Neural cell (in vitro differentiated cells): ENCODE results near the gene GSE1. TPM values are rescaled to one million over a fixed set of nuclear protein-coding genes. Genes with fewer than 3 reads are reported as not detected.

ENCODE experiments used
- H2AFZ ChIP-seq: fragments of 200-600, 300-800 bp; sonication (generic), shearing (Covaris generic); 2 replicates; pipeline ENCODE4 v1.6.0; 2014; ENCODE audit warnings: low read depth, mild to moderate bottlenecking, antibody characterized with exemption, low read length, moderate library complexity
- H3F3A ChIP-seq: fragments of 200-600 bp; shearing (Covaris generic); 2 replicates; pipeline ENCODE4 v1.6.1; 2016; ENCODE audit warnings: mild to moderate bottlenecking, moderate library complexity, mixed read lengths, antibody characterized with exemption, low read length; ENCODE audit not compliant: insufficient read depth, poor library complexity, severe bottlenecking
- H3K27ac ChIP-seq: fragments of 200-600, 300-800 bp; sonication (generic), shearing (Covaris generic); 2 replicates; pipeline ENCODE4 v1.5.1; 2014; ENCODE audit warnings: mild to moderate bottlenecking, low read length, moderate library complexity
- H3K27me3 ChIP-seq: fragments of 300-800, 200-600 bp; sonication (generic), shearing (Covaris generic); 2 replicates; pipeline ENCODE4 v1.6.0; 2014; ENCODE audit warnings: mild to moderate bottlenecking, low read depth, low read length, moderate library complexity; ENCODE audit not compliant: insufficient read depth
- H3K36me3 ChIP-seq: fragments of 300-800, 200-600 bp; sonication (generic), shearing (Covaris generic); 2 replicates; pipeline ENCODE4 v1.5.1; 2014; ENCODE audit warnings: mild to moderate bottlenecking, antibody characterized with exemption, low read length, moderate library complexity; ENCODE audit not compliant: insufficient read depth
- H3K4me2 ChIP-seq: fragments of 300-800, 200-600 bp; sonication (generic), shearing (Covaris generic); 2 replicates; pipeline ENCODE4 v1.6.0; 2014; ENCODE audit warnings: mild to moderate bottlenecking, low read length
- H3K4me3 ChIP-seq: fragments of 300-800, 200-600 bp; sonication (generic), shearing (Covaris generic); 2 replicates; pipeline ENCODE4 v1.5.1; 2014; ENCODE audit warnings: mild to moderate bottlenecking, low read length, moderate library complexity
- H3K79me2 ChIP-seq: fragments of 200-600 bp; shearing (Covaris generic); replicated peaks from 2 replicates; pipeline ENCODE4 v1.6.0; 2014; ENCODE audit warnings: mild to moderate bottlenecking, low read length, moderate library complexity; ENCODE audit not compliant: insufficient read depth
- H3K9ac ChIP-seq: fragments of 300-800, 200-600 bp; sonication (generic), shearing (Covaris generic); 2 replicates; pipeline ENCODE4 v1.6.1; 2016; ENCODE audit warnings: mild to moderate bottlenecking, low read length, mixed read lengths
- H3K9me2 ChIP-seq: fragments of 200-600 bp; shearing (Covaris generic); 2 replicates; pipeline ENCODE4 v1.6.1; 2016; ENCODE audit warnings: mild to moderate bottlenecking, low read length, mixed read lengths; ENCODE audit not compliant: insufficient read depth
- H3K9me3 ChIP-seq: fragments of 200-600, 300-800 bp; sonication (generic), shearing (Covaris generic); 2 replicates; pipeline ENCODE4 v1.6.1; 2016; ENCODE audit warnings: mild to moderate bottlenecking, mixed run types, low read length, moderate library complexity, mixed read lengths
- H4K20me1 ChIP-seq: fragments of 200-600 bp; shearing (Covaris generic); 2 replicates; pipeline ENCODE4 v1.6.1; 2016; ENCODE audit warnings: mild to moderate bottlenecking, mixed run types; ENCODE audit not compliant: insufficient read depth
- CTCF ChIP-seq: fragments of 450-650 bp; IDR thresholded peaks from 2 replicates; pipeline ENCODE4 v1.5.1; 2014; ENCODE audit warnings: antibody characterized with exemption, mild to moderate bottlenecking, moderate library complexity; ENCODE audit not compliant: poor library complexity, severe bottlenecking
- EP300 ChIP-seq: fragments of 450-650 bp; conservative IDR thresholded peaks from 2 replicates; pipeline ENCODE4 v1.6.1; 2014; ENCODE audit warnings: antibody characterized with exemption, mild to moderate bottlenecking, moderate library complexity; ENCODE audit not compliant: poor library complexity, severe bottlenecking
- EZH2 ChIP-seq: fragments of 200-600, 300-800 bp; shearing (Covaris generic), sonication (generic); IDR thresholded peaks from 2 replicates; pipeline ENCODE4 v1.6.1; 2014; ENCODE audit warnings: antibody characterized with exemption, low read length, borderline replicate concordance, mild to moderate bottlenecking; ENCODE audit not compliant: insufficient read depth, poor library complexity, severe bottlenecking
- MXI1 ChIP-seq: fragments of 450-650 bp; conservative IDR thresholded peaks from 2 replicates; pipeline ENCODE4 v1.6.1; 2014; ENCODE audit warnings: antibody characterized with exemption, mild to moderate bottlenecking; ENCODE audit not compliant: poor library complexity, severe bottlenecking
- POLR2AphosphoS5 ChIP-seq: IDR thresholded peaks from 2 replicates; pipeline ENCODE4 v1.6.1; 2012
- RAD21 ChIP-seq: fragments of 450-650 bp; conservative IDR thresholded peaks from 2 replicates; pipeline ENCODE4 v1.6.1; 2014; ENCODE audit warnings: antibody characterized with exemption, mild to moderate bottlenecking, moderate library complexity
- SMC3 ChIP-seq: fragments of 450-650 bp; conservative IDR thresholded peaks from 2 replicates; pipeline ENCODE4 v1.6.1; 2014; ENCODE audit warnings: antibody characterized with exemption, mild to moderate bottlenecking, moderate library complexity; ENCODE audit not compliant: poor library complexity
- TAF1 ChIP-seq: IDR thresholded peaks from 2 replicates; pipeline ENCODE4 v1.6.1; 2012; ENCODE audit warnings: low read depth
- polyA plus RNA-seq: library from polyadenylated mRNA; depleted of rRNA; stranded (reverse); fragments of >200 nt; gene quantifications from 2 replicates; pipeline ENCODE4 v1.2.3, GENCODE V29; 2014
- TF ChIP-seq, protein P1 (sequence below): IDR thresholded peaks from 2 replicates; pipeline ENCODE4 v1.6.1; 2012; ENCODE audit warnings: borderline replicate concordance

Gene GSE1
- polyA plus RNA-seq, 1 donor from 2014 or later: 35.6 TPM

- Histone ChIP-seq H3K4me2 (no peak overlapping the region), H3K36me3 (no peaks in the 10 kb centered on the region), H3K4me3 (no peak overlapping the region), H3K9me3 (no peaks in the 10 kb centered on the region), H4K20me1 (peaks cover 16% of the 10 kb centered on the region), H3K9ac (no peak overlapping the region), H3K79me2 (peaks cover 100% of the 10 kb centered on the region), H2AFZ (no peak overlapping the region), H3K27me3 (no peaks in the 10 kb centered on the region), H3K27ac (no peak overlapping the region), H3K9me2 (no peaks in the 10 kb centered on the region), H3F3A (peaks cover 10% of the 10 kb centered on the region)
- TF ChIP-seq CTCF (no peak), POLR2AphosphoS5 (no peak), EZH2 (no peak), EP300 (no peak), TAF1 (no peak), MXI1 (no peak), SMC3 (no peak), RAD21 (no peak)
- TF ChIP-seq, protein P1, sequence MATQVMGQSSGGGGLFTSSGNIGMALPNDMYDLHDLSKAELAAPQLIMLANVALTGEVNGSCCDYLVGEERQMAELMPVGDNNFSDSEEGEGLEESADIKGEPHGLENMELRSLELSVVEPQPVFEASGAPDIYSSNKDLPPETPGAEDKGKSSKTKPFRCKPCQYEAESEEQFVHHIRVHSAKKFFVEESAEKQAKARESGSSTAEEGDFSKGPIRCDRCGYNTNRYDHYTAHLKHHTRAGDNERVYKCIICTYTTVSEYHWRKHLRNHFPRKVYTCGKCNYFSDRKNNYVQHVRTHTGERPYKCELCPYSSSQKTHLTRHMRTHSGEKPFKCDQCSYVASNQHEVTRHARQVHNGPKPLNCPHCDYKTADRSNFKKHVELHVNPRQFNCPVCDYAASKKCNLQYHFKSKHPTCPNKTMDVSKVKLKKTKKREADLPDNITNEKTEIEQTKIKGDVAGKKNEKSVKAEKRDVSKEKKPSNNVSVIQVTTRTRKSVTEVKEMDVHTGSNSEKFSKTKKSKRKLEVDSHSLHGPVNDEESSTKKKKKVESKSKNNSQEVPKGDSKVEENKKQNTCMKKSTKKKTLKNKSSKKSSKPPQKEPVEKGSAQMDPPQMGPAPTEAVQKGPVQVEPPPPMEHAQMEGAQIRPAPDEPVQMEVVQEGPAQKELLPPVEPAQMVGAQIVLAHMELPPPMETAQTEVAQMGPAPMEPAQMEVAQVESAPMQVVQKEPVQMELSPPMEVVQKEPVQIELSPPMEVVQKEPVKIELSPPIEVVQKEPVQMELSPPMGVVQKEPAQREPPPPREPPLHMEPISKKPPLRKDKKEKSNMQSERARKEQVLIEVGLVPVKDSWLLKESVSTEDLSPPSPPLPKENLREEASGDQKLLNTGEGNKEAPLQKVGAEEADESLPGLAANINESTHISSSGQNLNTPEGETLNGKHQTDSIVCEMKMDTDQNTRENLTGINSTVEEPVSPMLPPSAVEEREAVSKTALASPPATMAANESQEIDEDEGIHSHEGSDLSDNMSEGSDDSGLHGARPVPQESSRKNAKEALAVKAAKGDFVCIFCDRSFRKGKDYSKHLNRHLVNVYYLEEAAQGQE: no peak
These were observed 35.1 kb upstream of the GSE1 start for GRCh38 chr16:85577899-85578598.

DNA sequence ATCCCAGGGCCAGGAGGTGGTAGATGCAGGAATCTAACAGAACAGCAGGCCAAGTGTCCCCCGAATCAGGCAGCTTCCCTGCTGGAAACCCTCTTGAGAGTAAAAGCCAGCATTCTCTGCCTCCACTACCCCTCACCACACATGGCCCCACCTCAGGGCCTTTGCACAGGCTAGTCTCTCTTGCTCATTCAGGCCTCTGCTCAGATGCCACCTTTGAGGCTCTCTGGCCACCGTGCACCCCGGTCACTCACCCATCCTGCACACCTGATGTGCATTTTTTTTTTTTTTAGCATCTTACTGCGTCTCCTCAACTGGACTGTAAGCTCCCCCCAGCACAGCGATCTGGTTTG, 34.5 kb upstream of the GSE1 start:
- H3K4me2 ChIP-seq: no peak overlapping the region

More for the DNA sequence above, 34.5 kb upstream of the GSE1 start:
- H2AFZ ChIP-seq: no peak overlapping the region
- no peaks in the 10 kb centered on the region for H3K9me3 ChIP-seq
- no peak overlapping the region for H3K4me3 ChIP-seq
- no peaks in the 10 kb centered on the region for H3K27me3 ChIP-seq
- H4K20me1 ChIP-seq: peaks cover 13% of the 10 kb centered on the region
- no peak for TF ChIP-seq EZH2
- TF ChIP-seq TAF1: no peak
- TF ChIP-seq SMC3: no peak
- TF ChIP-seq POLR2AphosphoS5: no peak
- no peak for TF ChIP-seq MXI1
- TF ChIP-seq EP300: no peak
- no peak for TF ChIP-seq RAD21
- TF ChIP-seq, protein P1: no peak
- no peak for TF ChIP-seq CTCF
- peaks cover 100% of the 10 kb centered on the region for H3K79me2 ChIP-seq
- no peak overlapping the region for H3K9ac ChIP-seq
- no peak overlapping the region for H3K27ac ChIP-seq
- H3K9me2 ChIP-seq: no peaks in the 10 kb centered on the region
- H3F3A ChIP-seq: peaks cover 10% of the 10 kb centered on the region
- no peaks in the 10 kb centered on the region for H3K36me3 ChIP-seq
